ENCODE measurements around the gene CBL.

GRCh38 chr11:119168471-119169281 is 37.5 kb upstream of the CBL start, which contains the start of gene NLRX1:
- peak; percentile 80 for TF ChIP-seq YY1 (tag by site-specific recombination; IDR thresholded peaks at IDR 0.05)
- TF ChIP-seq CTCF (tag by site-specific recombination; IDR thresholded peaks at IDR 0.05) = peak; percentile 75; the same call in 1 of the 2 replicates
- TF ChIP-seq MYNN (tag by site-specific recombination; IDR thresholded peaks at IDR 0.05; ENCODE audit: borderline replicate concordance) = no peak
- TF ChIP-seq ATF2 (tag by site-specific recombination; IDR thresholded peaks at IDR 0.05; ENCODE audit: low read depth) = peak; percentile 81
- TF ChIP-seq ZNF76 (tag by site-specific recombination; IDR thresholded peaks at IDR 0.05; ENCODE audit: borderline replicate concordance, low read depth) = peak; percentile 84
- no peak for TF ChIP-seq ZNF214 (tag by site-specific recombination; IDR thresholded peaks at IDR 0.05; ENCODE audit: borderline replicate concordance)
- TF ChIP-seq ZNF292 (tag by site-specific recombination; IDR thresholded peaks at IDR 0.05; ENCODE audit: borderline replicate concordance, low read depth) = no peak
- no peak for TF ChIP-seq ZNF132 (tag by site-specific recombination; IDR thresholded peaks at IDR 0.05; ENCODE audit: borderline replicate concordance)
- TF ChIP-seq REST (tag by site-specific recombination; IDR thresholded peaks at IDR 0.05) = no peak; the same call in 1 of the 2 replicates
